ENCODE results near the gene SLC6A20. TPM values are rescaled to one million over a fixed set of nuclear protein-coding genes. Genes with fewer than 3 reads are reported as not detected.

SLC6A20 gene
- total and polyA plus RNA-seq, 2 donors: 0.10 to 0.16 TPM

DNA sequence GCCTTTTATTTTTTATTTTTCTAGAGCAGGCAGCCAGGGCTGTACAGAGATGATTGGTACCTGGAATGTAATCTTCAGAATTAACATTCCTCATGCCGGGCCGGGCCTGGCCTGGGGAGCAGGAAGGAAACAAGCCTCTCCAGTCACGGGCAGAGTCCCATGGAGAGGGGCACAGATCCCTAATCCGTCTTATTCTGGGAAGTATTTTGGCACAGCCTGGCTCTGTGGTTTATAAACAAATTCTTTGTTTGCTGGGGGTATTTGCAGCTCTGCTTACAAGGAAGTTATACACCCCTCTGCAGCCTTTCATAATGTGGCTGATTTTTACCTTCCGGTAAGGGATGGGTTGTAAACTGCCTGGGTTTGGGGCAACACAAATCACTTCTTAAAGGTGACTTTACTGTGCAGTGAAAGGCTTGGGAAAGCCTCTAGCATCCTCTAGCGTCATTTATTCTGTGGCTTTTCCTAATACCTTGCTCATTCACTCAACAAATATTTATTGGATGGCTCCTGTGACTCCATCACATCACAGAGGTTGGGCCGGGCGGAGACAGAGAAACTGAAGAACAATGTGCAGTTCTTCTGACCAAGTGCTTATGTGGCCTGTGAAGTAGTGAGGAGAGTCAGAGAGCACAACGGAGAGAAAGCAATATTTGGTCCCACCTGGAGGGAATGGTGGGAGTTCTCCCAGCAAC is 2.7 kb downstream of the SLC6A20 start:
- Histone ChIP-seq H3K36me3 (ENCODE audit: insufficient read depth) (no peaks in the 10 kb centered on the region), H3K4me1 (ENCODE audit: insufficient read depth) (no peaks in the 10 kb centered on the region), H3K4me3 (ENCODE audit: low read depth, low read length) (no peak overlapping the region), H3K27ac (ENCODE audit: low read depth) (no peak overlapping the region)
- 63% methylated on average over 9 of the region's 9 CpGs for WGBS
- DNase-seq (ENCODE audit: extremely low spot score): no peak

GRCh38 chr3:45792516-45793172 is 3.7 kb downstream of the SLC6A20 start:
- H3K4me1 ChIP-seq (ENCODE audit: insufficient read depth): no peaks in the 10 kb centered on the region
- 91% methylated on average over 7 of the region's 7 CpGs for WGBS
- no peak for DNase-seq (ENCODE audit: extremely low spot score)
- H3K27ac ChIP-seq (ENCODE audit: low read depth): no peak overlapping the region
- H3K4me3 ChIP-seq (ENCODE audit: low read depth, low read length): no peak overlapping the region
- H3K36me3 ChIP-seq (ENCODE audit: insufficient read depth): no peaks in the 10 kb centered on the region

DNA sequence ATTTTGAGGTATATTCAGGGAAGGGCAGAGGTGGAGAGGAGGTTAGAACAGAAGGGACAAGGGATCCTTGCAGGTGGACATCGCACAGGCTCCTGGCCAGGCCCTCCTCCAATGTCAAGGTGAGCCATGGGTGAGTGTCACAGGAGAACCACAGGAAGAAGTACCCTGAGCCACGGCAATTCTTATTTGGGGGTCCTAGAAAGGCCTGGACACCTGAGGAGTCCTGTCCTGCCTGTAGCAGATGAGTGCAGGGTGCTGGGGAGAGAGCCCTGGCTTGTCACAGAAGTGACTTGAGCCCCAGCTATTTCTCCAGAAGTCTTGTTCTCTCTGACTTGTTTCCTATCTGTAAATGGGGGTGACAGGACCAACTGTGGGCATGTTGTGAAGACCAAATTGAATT is 4.3 kb downstream of the SLC6A20 start:
- no peaks in the 10 kb centered on the region for H3K4me1 ChIP-seq (ENCODE audit: insufficient read depth)
- 89% methylated on average over 2 of the region's 2 CpGs for WGBS
- H3K27ac ChIP-seq (ENCODE audit: low read depth): no peak overlapping the region
- H3K36me3 ChIP-seq (ENCODE audit: insufficient read depth): no peaks in the 10 kb centered on the region
- DNase-seq (ENCODE audit: extremely low spot score): no peak
- H3K4me3 ChIP-seq (ENCODE audit: low read depth, low read length): no peak overlapping the region

GRCh38 chr3:45790596-45790995 is 5.7 kb downstream of the SLC6A20 start:
- DNase-seq (ENCODE audit: extremely low spot score): no peak
- H3K36me3 ChIP-seq (ENCODE audit: insufficient read depth): no peaks in the 10 kb centered on the region
- WGBS: 72% methylated on average over 2 of the region's 2 CpGs

GRCh38 chr3:45789235-45789812 is 7.0 kb downstream of the SLC6A20 start:
- H3K27ac ChIP-seq (ENCODE audit: low read depth): no peak overlapping the region
- H3K4me1 ChIP-seq (ENCODE audit: insufficient read depth): no peaks in the 10 kb centered on the region
- WGBS: 86% methylated on average over 4 of the region's 4 CpGs
- no peak for DNase-seq (ENCODE audit: extremely low spot score)
- H3K4me3 ChIP-seq (ENCODE audit: low read depth, low read length): no peak overlapping the region
- no peaks in the 10 kb centered on the region for H3K36me3 ChIP-seq (ENCODE audit: insufficient read depth)

More at GRCh38 chr3:45790596-45790995, 5.7 kb downstream of the SLC6A20 start:
- no peak overlapping the region for H3K27ac ChIP-seq (ENCODE audit: low read depth)
- H3K4me3 ChIP-seq (ENCODE audit: low read depth, low read length): no peak overlapping the region
- no peaks in the 10 kb centered on the region for H3K4me1 ChIP-seq (ENCODE audit: insufficient read depth)

DNA sequence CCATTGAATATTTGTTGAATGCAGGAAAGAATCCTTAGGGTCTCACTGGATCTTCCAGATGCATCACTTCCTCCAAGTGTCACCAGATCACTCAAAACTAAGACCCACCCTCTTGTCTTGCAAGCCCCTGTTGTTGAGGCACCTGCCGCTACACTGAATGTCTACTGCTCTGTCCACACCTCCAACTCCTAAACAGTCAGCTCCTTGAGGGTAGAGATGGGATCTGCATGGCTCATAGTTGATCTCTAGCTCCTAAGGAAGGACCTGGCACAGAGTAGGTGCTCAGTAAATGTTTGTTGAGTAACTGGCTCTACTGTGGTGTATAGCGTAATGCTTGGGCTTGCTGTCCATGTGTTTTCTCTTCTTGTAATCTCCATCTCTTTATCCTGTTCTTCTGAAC is 8.8 kb downstream of the SLC6A20 start:
- H3K27ac ChIP-seq (ENCODE audit: low read depth): no peak overlapping the region
- no peak for DNase-seq (ENCODE audit: extremely low spot score)
- H3K4me1 ChIP-seq (ENCODE audit: insufficient read depth): no peaks in the 10 kb centered on the region
- WGBS: 96% methylated on average over 2 of the region's 2 CpGs
- H3K4me3 ChIP-seq (ENCODE audit: low read depth, low read length): no peak overlapping the region
- H3K36me3 ChIP-seq (ENCODE audit: insufficient read depth): no peaks in the 10 kb centered on the region

- Histone ChIP-seq H3K4me1 (ENCODE audit: insufficient read depth) (no peaks in the 10 kb centered on the region), H3K4me3 (ENCODE audit: low read depth, low read length) (no peak overlapping the region), H3K36me3 (ENCODE audit: insufficient read depth) (no peaks in the 10 kb centered on the region), H3K27ac (ENCODE audit: low read depth) (no peak overlapping the region)
- 90% methylated on average over 4 of the region's 4 CpGs for WGBS
- DNase-seq (ENCODE audit: extremely low spot score): no peak
Measured at GRCh38 chr3:45786801-45787495, 9.4 kb downstream of the SLC6A20 start.

DNA sequence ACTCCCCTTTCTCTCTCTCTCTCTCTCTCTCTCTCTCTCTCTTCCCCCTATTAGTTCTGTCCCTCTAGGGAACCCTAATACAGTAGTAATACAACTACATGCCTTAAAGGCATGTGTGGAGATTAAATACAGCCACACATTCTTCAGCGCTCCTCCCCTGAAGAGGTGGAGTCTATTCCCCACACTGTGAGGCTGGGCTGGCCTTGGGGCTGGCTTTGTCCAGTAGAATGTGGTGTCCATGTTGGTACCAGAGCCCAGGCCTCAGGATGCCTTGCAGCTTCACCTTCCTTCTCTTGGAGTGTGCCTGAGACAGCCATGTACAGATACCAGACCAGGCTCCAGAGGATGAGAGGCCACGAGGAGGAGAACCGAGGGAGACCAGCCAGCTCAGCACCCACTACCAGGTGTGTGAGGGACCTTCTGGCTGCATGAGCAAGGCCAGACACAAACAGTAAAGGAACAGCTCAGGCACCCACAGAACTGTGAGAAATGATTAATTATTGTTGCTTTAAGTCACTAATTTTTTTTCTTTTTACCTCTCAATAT is 10.7 kb downstream of the SLC6A20 start:
- no peaks in the 10 kb centered on the region for H3K36me3 ChIP-seq (ENCODE audit: insufficient read depth)
- H3K4me1 ChIP-seq (ENCODE audit: insufficient read depth): no peaks in the 10 kb centered on the region
- no peak overlapping the region for H3K27ac ChIP-seq (ENCODE audit: low read depth)
- DNase-seq (ENCODE audit: extremely low spot score): no peak
- no peak overlapping the region for H3K4me3 ChIP-seq (ENCODE audit: low read depth, low read length)
- 82% methylated on average over 3 of the region's 3 CpGs for WGBS

GRCh38 chr3:45783667-45784066 is 12.7 kb downstream of the SLC6A20 start:
- no peaks in the 10 kb centered on the region for H3K36me3 ChIP-seq (ENCODE audit: insufficient read depth)
- H3K4me3 ChIP-seq (ENCODE audit: low read depth, low read length): no peak overlapping the region
- 93% methylated on average over 3 of the region's 3 CpGs for WGBS
- H3K4me1 ChIP-seq (ENCODE audit: insufficient read depth): no peaks in the 10 kb centered on the region
- no peak for DNase-seq (ENCODE audit: extremely low spot score)
- H3K27ac ChIP-seq (ENCODE audit: low read depth): no peak overlapping the region

DNA sequence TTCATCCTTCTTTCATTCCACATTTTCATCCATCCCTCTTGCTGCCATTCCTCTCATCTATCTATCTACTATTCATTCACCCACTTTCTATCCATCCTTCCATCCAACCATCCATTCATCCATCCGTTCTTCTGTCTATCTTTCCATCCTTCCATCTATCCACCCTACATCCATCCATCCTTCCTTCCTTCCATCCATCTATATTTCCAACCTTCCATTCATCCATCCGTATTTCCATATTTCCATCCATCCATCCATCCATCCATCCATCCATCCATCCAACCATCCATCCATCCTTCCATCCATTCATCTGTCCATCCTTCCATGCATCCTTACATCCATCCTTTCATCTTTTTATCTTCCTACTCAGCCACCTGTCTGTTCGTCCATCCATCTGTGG is 14.0 kb downstream of the SLC6A20 start:
- 88% methylated on average over 3 of the region's 3 CpGs for WGBS
- no peak overlapping the region for H3K4me3 ChIP-seq (ENCODE audit: low read depth, low read length)
- H3K36me3 ChIP-seq (ENCODE audit: insufficient read depth): no peaks in the 10 kb centered on the region
- H3K4me1 ChIP-seq (ENCODE audit: insufficient read depth): no peaks in the 10 kb centered on the region
- DNase-seq (ENCODE audit: extremely low spot score): no peak
- no peak overlapping the region for H3K27ac ChIP-seq (ENCODE audit: low read depth)

DNA sequence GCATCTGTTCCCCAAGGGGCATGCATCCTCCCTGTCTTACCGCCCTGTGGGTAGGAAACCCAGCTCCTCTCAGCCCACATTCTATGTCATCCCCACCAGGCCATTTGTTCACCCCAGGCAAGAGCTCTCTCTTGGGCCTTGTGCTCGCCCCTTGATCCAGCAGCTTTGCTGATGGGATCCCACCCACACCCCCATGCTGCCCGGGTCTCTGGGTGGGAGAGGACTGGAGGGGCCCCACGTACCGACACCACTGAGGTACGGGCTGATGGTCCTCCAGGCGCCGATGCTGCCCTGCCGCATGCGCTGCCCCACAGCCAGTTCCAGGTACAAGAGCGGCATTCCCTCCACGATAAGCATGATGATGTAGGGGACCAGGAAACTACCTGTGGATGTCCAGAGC is 14.5 kb downstream of the SLC6A20 start:
- Histone ChIP-seq H3K4me1 (ENCODE audit: insufficient read depth) (no peaks in the 10 kb centered on the region), H3K36me3 (ENCODE audit: insufficient read depth) (no peaks in the 10 kb centered on the region), H3K4me3 (ENCODE audit: low read depth, low read length) (no peak overlapping the region), H3K27ac (ENCODE audit: low read depth) (no peak overlapping the region)
- no peak for DNase-seq (ENCODE audit: extremely low spot score)
- 94% methylated on average over 12 of the region's 12 CpGs for WGBS

DNA sequence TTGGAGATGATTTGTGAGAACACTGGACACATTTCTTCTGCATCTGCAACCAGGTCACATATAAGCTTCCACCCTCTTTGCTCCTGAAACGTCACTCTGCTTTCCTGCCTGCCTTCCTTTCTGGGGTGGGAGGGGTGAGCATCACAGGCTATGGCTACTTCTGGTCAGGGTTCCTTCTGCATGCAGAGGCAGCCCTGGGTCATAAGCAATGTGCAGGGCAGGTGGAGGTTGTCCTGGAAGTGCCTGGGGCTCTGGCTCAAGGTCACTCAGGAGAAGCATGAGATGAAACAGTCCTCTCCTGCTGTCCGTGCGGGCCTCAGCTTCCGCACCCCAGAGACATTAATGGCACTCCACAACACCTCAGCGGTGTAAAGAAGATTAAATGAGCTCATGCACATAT is 15.1 kb downstream of the SLC6A20 start:
- Histone ChIP-seq H3K27ac (ENCODE audit: low read depth) (no peak overlapping the region), H3K36me3 (ENCODE audit: insufficient read depth) (no peaks in the 10 kb centered on the region), H3K4me1 (ENCODE audit: insufficient read depth) (no peaks in the 10 kb centered on the region), H3K4me3 (ENCODE audit: low read depth, low read length) (no peak overlapping the region)
- WGBS: 77% methylated on average over 5 of the region's 5 CpGs
- DNase-seq (ENCODE audit: extremely low spot score): no peak

GRCh38 chr3:45779746-45780735 is 16.3 kb downstream of the SLC6A20 start:
- DNase-seq (ENCODE audit: extremely low spot score): no peak
- Histone ChIP-seq H3K4me3 (ENCODE audit: low read depth, low read length) (no peak overlapping the region), H3K27ac (ENCODE audit: low read depth) (no peak overlapping the region), H3K36me3 (ENCODE audit: insufficient read depth) (no peaks in the 10 kb centered on the region), H3K4me1 (ENCODE audit: insufficient read depth) (no peaks in the 10 kb centered on the region)
- 91% methylated on average over 35 of the region's 35 CpGs for WGBS

Data from urinary bladder (tissue), 4 donors.